Muscle of leg (tissue), 11 donors: ENCODE data around the gene CISTR. TPM values are rescaled to one million over a fixed set of nuclear protein-coding genes. Genes with fewer than 3 reads are reported as not detected.
A peak's percentile ranks its signal among the peaks of the same experiment; 100 is the strongest.

Source experiments
- DNase-seq: peaks from one replicate; pipeline ENCODE4 v3.0.0; 2013
- H3K27ac ChIP-seq: one replicate; pipeline ENCODE4 v1.5.1; 2013; ENCODE audit warnings: mild to moderate bottlenecking, low read length, control low read depth
- H3K27me3 ChIP-seq: one replicate; pipeline ENCODE4 v1.6.1; 2013; ENCODE audit warnings: low read length; ENCODE audit not compliant: control insufficient read depth, insufficient read depth
- H3K36me3 ChIP-seq: one replicate; pipeline ENCODE4 v1.6.1; 2013; ENCODE audit warnings: low read length; ENCODE audit not compliant: control insufficient read depth, insufficient read depth
- H3K4me1 ChIP-seq: one replicate; pipeline ENCODE4 v1.6.1; 2013; ENCODE audit warnings: low read length; ENCODE audit not compliant: control insufficient read depth, insufficient read depth
- H3K4me3 ChIP-seq: one replicate; pipeline ENCODE4 v1.5.1; 2013; ENCODE audit warnings: low read length, control low read depth
- H3K9me3 ChIP-seq: replicated peaks from 2 replicates; pipeline ENCODE4 v1.6.1; 2013; ENCODE audit warnings: low read depth, low read length; ENCODE audit not compliant: control insufficient read depth
- WGBS: methylation state at CpG from one replicate; pipeline ENCODE4 v1.1.5; 2013; ENCODE audit warnings: missing lambda C conversion rate; ENCODE audit not compliant: insufficient coverage; 5-methylcytosine and 5-hydroxymethylcytosine counted together
- polyA plus RNA-seq, 8 donors: library from polyadenylated mRNA; unstranded; fragments of 120-200 nt; gene quantifications; one replicate each; pipeline versions ENCODE4 v1.2.1 to v1.2.3, GENCODE V29; 2013; ENCODE audit warnings: inconsistent platforms in 1 of 8, low replicate concordance in 1 of 8; ENCODE audit not compliant: insufficient read length in 8 of 8, insufficient read depth in 1 of 8
- total RNA-seq: library from RNA; stranded (reverse); fragments of 120-200 nt; gene quantifications from one replicate; pipeline ENCODE4 v1.2.4, GENCODE V29; 2013

The CISTR gene
- total and polyA plus RNA-seq, 9 donors = not detected

DNA sequence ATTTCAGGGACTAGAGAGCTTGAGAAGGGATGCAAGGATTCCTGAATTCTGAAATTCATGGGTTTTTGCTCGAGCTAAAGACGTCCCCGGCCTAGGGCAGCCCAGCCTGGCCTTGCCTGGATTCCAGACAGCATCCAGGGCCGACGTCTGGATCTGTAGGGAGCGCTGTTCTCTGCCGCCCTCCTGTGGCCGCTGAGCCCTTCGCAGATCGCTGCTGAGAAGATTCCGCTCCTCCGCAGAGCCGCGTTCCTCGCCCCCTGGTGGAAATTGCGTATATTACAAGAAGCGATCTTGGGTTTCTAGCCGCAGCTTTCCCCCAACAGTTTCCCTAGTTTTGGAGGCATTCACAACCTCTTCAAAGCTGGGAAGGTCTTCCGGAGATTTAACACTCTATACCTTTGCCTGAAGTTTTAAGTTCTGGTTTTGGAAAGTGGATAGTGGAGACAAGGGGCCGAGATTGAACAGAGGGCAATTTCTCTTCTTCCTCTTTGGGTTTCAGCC is 5.1 kb downstream of the CISTR start:
- no peaks in the 10 kb centered on the region for H3K36me3 ChIP-seq
- H3K4me3 ChIP-seq = no peak overlapping the region
- H3K4me1 ChIP-seq = peaks cover 17% of the 10 kb centered on the region
- H3K27ac ChIP-seq = no peak overlapping the region
- no peaks in the 10 kb centered on the region for H3K9me3 ChIP-seq
- 1% methylated on average over 18 of the region's 20 CpGs for WGBS
- peaks cover 80% of the 10 kb centered on the region for H3K27me3 ChIP-seq
- peak; percentile 96 for DNase-seq

DNA sequence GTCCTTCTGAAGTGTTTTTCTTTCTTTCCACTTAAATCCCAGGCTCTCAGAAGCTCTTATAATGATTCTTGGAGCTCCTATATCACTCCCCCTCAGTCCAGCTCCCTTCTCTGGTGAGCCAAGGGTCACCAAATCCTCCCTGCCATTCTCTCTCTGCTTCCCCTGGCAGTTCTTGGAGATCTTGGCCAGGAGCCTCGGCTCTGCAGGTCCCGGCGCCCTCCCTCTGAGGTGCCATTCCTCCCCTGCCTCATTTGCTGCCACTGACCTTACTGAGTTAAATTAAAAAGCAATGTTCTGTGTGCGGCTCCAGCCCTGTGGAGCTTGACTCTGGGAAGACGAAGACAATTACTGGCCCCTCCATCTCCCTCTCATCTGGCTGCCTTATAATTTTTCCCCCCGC is 7.0 kb downstream of the CISTR start:
- no peaks in the 10 kb centered on the region for H3K36me3 ChIP-seq
- peaks cover 75% of the 10 kb centered on the region for H3K27me3 ChIP-seq
- no peaks in the 10 kb centered on the region for H3K9me3 ChIP-seq
- H3K27ac ChIP-seq = no peak overlapping the region
- H3K4me3 ChIP-seq = no peak overlapping the region
- 71% methylated on average over 2 of the region's 6 CpGs for WGBS
- H3K4me1 ChIP-seq = peaks cover 13% of the 10 kb centered on the region
- DNase-seq = no peak

DNA sequence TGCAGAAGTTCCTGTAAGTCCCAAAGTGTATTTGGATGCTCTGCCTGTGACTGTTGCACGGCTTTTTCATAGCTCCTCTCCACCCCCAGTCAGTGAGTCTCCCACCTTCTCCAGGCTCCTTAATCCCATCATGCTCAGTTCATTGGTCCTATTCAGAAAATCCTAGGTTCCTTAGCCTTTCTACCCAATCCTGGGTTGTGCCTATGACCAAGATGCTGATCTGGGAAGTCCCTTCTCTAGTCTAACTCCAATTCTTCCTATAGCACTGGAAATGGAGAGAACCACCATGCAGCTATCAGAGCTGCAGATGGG is 7.7 kb downstream of the CISTR start:
- no peak for DNase-seq
- H3K4me3 ChIP-seq = no peak overlapping the region
- peaks cover 19% of the 10 kb centered on the region for H3K4me1 ChIP-seq
- H3K9me3 ChIP-seq = no peaks in the 10 kb centered on the region
- H3K27ac ChIP-seq = no peak overlapping the region
- no peaks in the 10 kb centered on the region for H3K36me3 ChIP-seq
- 92% methylated on average over 1 of the region's 1 CpG for WGBS
- peaks cover 75% of the 10 kb centered on the region for H3K27me3 ChIP-seq

DNA sequence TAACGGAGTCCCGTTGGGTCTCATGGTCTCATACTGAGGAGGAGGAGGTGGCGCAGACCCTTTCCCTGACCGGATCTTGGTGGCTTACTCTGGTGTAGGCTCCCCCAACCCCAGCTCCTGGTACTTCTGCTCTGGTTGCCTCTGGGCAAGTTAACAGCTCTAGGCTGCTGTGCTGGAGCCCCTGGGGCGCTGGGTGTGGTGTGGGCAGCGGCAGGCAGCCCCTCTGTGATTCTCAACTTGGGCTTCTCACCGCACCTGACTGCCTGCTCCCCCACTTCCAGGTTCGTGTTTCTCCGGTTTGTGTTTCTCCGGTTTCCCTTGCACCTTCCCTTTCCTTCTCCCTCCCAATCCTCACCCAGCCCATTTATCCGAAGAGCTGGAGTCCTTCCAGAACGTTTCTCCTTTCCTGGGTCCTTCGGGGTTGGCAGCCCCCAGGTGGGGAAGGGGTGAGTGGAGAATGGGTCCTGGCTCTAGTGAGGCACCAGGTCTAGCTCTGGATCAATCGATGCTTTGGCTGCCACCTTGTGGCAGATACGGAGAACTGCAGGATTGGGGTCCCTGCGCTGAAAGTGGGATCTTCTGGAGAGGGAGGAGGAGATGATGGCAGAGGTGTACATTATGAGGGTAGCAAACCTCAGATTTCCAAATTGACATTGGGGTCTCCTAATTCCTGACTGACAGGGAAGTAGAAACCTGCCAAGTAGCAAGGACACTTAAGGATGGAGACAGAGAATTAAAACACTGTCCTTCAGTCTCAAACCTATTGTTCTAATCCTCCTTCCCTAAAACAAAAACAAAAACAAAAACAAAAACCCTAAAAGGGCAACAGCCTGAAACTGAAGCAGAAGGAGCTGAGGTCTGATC is 8.3 kb downstream of the CISTR start:
- Histone ChIP-seq H3K36me3 (no peaks in the 10 kb centered on the region), H3K4me1 (peaks cover 20% of the 10 kb centered on the region), H3K9me3 (no peaks in the 10 kb centered on the region), H3K4me3 (no peak overlapping the region), H3K27me3 (peaks cover 76% of the 10 kb centered on the region), H3K27ac (no peak overlapping the region)
- peak; percentile 73 for DNase-seq
- WGBS = 29% methylated on average over 8 of the region's 16 CpGs

DNA sequence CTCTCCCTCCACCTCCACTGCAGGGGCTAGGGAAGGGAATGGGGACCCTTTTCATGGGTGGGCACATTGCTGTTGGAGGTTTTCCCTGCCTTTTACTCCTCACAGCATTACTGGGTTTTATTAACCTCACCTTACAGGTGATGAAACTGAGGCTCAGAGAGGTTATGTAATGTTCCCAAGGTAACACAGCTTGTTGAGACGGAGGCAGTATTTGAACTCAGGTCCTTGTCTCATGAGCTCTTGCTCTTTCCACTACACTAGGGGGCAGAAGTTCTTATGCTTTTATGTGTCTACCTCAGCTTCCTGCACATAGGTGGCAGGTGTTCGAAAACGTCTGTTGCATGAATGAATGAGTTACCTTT is 11.7 kb downstream of the CISTR start:
- 65% methylated on average over 2 of the region's 3 CpGs for WGBS
- no peak overlapping the region for H3K4me3 ChIP-seq
- H3K27ac ChIP-seq = no peak overlapping the region
- H3K27me3 ChIP-seq = peaks cover 77% of the 10 kb centered on the region
- DNase-seq = no peak
- H3K36me3 ChIP-seq = no peaks in the 10 kb centered on the region
- H3K4me1 ChIP-seq = peaks cover 27% of the 10 kb centered on the region
- H3K9me3 ChIP-seq = no peaks in the 10 kb centered on the region

DNA sequence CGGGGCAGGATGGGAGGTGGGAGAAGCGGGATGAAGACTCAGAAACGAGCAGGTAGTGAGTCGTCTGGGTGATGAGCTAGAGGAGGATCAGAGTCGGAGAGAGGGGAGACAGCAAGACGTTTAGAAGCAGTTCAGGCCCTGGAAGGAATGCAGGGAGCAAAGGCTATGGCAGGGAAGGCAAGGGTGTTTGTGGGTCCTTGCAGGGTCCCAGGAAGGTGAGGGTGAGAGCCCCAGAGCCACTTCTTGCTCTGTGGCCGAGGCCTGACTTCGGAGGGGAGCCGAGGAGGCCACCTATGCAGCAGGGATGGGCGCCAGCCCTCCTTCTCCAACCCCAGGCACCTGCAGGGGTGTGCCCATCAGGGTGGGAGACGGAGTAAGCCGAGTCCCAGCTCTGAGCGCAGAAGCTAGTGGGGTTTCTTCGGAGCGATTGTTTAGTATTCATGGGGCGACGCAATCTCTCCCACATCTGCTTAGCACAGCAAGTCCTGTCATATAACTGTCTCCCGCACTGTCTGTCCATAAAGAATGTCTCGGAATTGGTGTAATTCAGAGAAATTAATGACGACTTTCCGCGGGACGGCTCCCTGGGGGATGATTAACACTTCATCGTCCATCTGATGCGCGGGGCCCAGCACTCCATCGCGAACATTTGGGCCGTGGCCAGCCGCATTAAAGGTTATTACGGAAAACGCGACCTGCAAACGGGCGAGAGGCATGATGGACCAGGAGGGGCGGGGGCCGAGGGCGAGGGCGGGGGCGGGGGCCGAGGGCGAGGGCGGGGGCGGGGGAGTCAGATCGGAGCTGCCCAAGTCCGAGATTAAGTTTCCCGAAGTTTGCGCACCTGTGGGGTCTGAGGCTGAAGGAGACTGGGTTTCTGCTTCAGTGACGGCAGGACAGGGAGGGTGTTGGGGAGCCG is 12.3 kb downstream of the CISTR start:
- 3% methylated on average over 17 of the region's 50 CpGs for WGBS
- no peak overlapping the region for H3K27ac ChIP-seq
- DNase-seq = no peak

DNA sequence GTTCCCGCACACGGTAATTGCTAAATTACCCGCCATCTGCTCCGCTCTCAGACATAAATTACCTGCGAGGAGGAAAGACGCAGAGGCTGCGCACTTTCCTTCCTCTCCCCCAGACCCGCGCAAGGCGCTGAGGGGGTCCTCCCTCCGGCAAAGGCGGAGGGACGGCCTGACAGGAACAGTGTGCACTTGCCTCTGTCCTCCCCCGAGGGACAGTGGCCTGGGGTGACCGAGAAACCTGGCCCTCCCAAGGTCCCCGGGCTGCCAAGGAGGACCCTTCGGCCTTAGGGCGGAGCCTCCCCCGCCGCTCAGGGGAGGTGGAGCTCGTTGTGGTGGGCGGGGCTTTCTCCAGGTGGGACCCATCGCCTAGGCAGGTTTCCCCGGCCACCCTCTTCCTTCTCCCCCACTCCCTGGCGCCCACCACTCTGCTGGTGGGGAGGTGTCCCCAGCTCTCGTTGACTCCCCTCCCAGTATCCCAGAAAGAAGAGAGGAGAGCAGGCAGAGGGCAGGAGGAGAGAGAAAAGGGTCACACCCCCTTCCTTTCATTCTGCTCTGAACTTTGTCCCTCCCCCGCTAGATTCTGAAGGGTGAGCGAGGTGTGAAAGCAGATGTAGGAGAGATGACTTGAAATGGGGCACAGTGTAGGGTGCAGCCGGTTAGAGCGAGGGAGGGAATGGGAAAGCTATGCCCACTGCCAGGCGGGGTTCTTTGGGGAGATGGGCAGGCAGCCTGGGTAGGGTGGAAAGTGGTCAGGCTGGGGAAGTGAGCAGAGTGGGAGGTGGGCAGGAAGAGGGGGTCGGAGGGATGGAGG is 13.2 kb downstream of the CISTR start:
- 8% methylated on average over 17 of the region's 32 CpGs for WGBS
- H3K9me3 ChIP-seq = no peaks in the 10 kb centered on the region
- no peak for DNase-seq
- H3K27ac ChIP-seq = no peak overlapping the region
- no peaks in the 10 kb centered on the region for H3K36me3 ChIP-seq
- H3K4me1 ChIP-seq = peaks cover 27% of the 10 kb centered on the region
- H3K27me3 ChIP-seq = peaks cover 74% of the 10 kb centered on the region
- no peak overlapping the region for H3K4me3 ChIP-seq

More for the DNA sequence above, 12.3 kb downstream of the CISTR start:
- Histone ChIP-seq H3K36me3 (no peaks in the 10 kb centered on the region), H3K9me3 (no peaks in the 10 kb centered on the region), H3K4me1 (peaks cover 27% of the 10 kb centered on the region), H3K4me3 (peak overlapping the region; percentile 17), H3K27me3 (peaks cover 76% of the 10 kb centered on the region)

DNA sequence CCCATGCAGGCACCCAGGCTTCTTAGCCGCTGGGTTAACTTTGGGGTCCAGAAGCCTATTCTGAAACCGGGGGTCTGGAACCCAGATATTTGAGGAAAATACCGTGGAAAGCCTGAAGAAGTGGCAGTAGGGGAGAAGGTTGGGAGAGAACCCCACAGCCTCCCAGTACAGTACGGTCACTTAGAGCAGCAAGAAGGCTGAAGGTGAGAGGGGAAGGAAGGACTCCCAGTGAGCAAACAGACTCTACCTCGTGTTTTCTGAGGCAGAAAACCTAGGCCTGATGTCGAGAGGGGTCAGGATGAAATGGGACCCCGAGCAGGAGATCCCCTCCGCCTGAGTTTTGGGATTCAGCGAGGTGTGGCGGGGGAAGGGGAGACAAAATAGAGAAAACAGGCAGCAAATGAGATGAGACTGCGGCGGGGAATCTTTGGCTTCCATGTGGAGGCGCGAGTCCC is 13.8 kb downstream of the CISTR start:
- 24% methylated on average over 12 of the region's 14 CpGs for WGBS
- Histone ChIP-seq H3K9me3 (no peaks in the 10 kb centered on the region), H3K27me3 (peaks cover 69% of the 10 kb centered on the region), H3K27ac (no peak overlapping the region), H3K4me1 (peaks cover 22% of the 10 kb centered on the region), H3K36me3 (no peaks in the 10 kb centered on the region), H3K4me3 (no peak overlapping the region)
- no peak for DNase-seq

DNA sequence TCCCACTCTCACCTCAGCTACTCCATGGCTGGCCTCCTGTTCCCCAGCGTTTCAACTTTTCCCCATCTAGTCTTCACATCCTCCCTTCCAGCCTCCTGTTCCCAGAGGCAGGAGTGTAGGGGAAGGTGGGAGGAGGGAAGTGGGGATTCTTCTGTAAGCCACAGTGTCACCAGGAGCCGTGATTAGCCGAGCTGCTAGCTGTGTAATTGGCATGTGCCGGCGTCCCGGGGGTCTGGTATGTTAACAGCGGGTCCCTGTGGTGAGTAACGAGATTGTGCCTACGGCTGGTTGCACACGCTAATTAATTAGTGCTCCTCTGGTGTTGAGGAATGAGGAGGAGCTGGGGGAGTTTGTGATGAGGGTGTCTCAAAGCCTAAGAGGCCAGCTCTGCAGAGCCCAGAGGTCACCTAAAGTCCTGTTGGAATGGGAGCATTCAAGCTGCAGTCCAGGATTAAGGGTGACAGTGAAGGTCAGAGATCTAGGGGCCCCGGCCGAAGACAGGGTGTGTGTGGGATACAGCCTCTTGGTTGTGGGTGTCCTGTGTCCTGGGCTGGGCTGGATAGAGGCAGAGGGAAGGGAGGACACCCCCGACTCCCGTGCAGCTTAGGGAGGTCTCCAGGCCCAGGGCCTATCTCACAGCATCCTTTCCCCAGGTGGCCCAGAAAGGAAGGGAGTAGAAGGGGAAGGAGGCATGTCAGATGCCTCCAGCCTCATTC is 14.5 kb downstream of the CISTR start:
- Histone ChIP-seq H3K27ac (no peak overlapping the region), H3K27me3 (peaks cover 63% of the 10 kb centered on the region), H3K4me1 (peaks cover 22% of the 10 kb centered on the region), H3K4me3 (no peak overlapping the region), H3K36me3 (no peaks in the 10 kb centered on the region), H3K9me3 (no peaks in the 10 kb centered on the region)
- WGBS = 60% methylated on average over 6 of the region's 14 CpGs
- DNase-seq = no peak
